ENCODE measurements around the gene NPSR1.
"Not testable (repeated sequence)": the region's sequence is repeated elsewhere in the genome, so short reads cannot be mapped to it uniquely, and the experiment has no call there.

The NPSR1 gene

GRCh38 chr7:34758111-34758601, 100.1 kb downstream of the NPSR1 start:
- DNase-seq (ENCODE audit: low read depth): no peak

- DNase-seq (ENCODE audit: low read depth): peak; percentile 7
Measured at GRCh38 chr7:34759477-34760125, 101.6 kb downstream of the NPSR1 start.

DNA sequence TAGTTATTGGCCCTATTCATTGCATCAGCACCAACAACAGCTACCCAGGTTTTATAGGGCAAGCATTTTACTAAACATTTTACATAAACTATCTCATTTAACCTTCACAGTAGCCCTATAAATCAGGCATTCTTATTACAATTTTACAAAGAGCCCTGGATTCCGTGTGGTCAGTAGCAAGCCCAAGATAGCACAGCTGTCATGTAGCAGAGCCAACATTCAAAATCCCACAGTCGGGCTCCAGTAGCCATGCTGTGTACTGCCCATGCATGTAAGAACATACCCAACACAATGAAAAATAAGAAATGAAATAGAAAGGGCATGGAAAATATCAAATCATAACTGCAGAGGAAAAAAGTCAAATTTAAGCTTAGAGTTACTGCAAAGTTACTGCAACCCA, 102.3 kb downstream of the NPSR1 start:
- no peak for DNase-seq (ENCODE audit: low read depth)

DNA sequence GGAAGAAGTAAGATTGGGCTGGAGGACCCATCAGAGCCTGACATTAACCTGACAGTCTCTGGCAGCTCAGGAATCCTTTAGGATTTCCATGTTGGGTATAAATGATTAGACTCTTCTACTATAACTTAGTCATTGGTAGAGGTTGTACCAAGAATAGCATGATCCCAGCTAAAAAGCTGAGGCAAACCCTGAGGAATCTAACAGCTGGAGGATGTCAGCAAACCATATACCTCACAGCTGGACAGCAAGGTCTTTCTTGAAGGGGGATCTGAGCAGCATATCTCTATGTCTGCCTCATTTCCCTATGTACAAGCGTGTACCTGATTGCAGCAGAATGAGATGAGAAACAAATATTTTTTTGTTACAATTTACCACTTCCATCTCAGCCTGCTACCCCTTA, 103.2 kb downstream of the NPSR1 start:
- no peak for DNase-seq (ENCODE audit: low read depth)

DNA sequence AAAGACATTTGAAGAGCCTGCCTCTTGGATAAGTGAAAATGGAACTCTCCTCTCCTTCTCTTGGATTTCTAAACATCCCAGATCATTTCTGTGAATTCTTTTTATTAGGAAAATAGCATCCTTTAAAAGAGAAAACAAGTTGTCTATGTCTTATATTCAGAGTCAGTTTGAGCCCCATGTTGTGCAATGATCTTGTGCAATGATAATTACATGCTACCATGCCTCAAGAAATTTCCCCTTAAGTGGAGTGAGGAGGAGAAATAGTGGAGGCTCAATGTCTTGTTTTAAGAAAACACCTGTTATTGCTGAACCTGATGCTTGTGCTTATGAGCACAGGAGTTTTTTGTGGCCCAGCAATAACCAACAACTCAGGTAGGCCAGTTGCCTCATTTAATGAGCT, 103.6 kb downstream of the NPSR1 start:
- no peak for DNase-seq (ENCODE audit: low read depth)

GRCh38 chr7:34762764-34763163, 104.7 kb downstream of the NPSR1 start:
- DNase-seq (ENCODE audit: low read depth): no peak

- DNase-seq (ENCODE audit: low read depth): no peak
Measured at GRCh38 chr7:34772296-34772938, 114.4 kb downstream of the NPSR1 start.

- no peak for DNase-seq (ENCODE audit: low read depth)
Measured at GRCh38 chr7:34776748-34777358, 118.8 kb downstream of the NPSR1 start.

DNA sequence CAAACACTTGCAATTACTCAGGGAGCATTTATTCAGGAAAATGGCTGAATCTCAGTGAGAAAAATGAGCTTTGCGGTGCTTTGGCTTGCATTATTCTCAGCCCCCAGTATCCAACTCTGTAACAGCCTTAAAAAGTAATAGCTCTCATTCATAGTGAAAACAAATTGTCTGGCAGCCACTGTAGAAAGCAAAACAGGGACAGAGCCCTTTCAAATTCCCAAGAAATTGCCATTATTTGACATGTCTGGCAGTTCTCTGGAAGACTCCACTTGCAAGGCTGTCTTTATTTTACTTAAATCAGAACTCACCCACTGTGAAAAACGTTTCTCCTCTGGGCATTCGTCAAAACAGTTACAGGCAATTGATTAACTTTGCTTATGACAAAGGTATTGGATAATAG, 122.5 kb downstream of the NPSR1 start:
- DNase-seq (ENCODE audit: low read depth): no peak

- no peak for DNase-seq (ENCODE audit: low read depth)
Measured at GRCh38 chr7:34787586-34787985, 129.6 kb downstream of the NPSR1 start.

DNA sequence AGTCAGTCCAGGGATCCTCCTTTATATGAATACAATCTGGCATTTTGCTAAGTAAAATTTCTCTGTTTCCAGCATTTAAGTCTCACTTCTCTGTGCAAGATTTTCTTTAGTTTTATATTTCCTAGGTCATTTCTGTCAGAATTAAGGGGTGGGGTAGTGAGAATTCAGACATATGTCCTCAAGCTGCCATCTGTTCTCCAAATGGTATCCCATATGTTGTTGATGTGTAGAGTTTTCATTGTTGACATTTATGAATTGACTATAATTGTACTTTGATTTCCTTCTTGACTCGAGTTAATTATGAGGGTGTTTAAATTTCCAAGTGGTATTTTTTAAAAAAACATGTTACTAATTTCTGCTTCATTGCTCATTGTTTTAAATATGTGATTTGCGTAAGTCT, 148.8 kb downstream of the NPSR1 start:
- no peak for DNase-seq (ENCODE audit: low read depth)

- DNase-seq (ENCODE audit: low read depth): no peak
Measured at GRCh38 chr7:34807548-34808340, 149.7 kb downstream of the NPSR1 start.

DNA sequence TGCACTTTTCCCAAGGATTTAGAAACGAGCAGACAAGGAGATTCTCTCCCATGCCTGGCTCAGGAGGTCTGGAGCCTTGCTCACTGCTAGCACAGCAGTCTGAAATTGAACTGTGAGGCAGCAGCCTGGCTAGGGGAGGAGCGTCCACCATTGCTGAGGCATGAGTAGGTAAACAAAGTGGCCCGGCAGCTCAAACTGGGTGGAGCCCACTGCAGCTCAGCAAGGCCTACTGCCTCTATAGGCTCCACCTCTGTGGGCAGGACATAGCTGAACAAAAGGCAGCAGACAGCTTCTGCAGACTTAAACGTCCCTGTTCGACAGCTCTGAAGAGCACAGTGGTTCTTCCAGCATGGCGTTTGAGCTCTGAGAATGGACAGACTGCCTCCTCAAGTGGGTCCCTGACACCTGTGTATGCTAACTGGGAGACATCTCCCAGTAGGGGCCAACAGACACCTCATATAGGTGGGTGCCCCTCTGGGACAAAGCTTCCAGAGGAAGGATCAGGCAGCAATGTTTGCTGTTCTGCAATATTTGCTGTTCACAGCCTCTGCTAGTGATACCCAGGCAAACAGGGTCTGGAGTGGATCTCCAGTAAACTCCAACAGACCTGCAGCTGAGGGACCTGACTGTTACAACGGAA, 156.3 kb downstream of the NPSR1 start:
- DNase-seq (ENCODE audit: low read depth): not testable (repeated sequence)

GRCh38 chr7:34821932-34822558, 164.0 kb downstream of the NPSR1 start:
- DNase-seq (ENCODE audit: low read depth): no peak

DNA sequence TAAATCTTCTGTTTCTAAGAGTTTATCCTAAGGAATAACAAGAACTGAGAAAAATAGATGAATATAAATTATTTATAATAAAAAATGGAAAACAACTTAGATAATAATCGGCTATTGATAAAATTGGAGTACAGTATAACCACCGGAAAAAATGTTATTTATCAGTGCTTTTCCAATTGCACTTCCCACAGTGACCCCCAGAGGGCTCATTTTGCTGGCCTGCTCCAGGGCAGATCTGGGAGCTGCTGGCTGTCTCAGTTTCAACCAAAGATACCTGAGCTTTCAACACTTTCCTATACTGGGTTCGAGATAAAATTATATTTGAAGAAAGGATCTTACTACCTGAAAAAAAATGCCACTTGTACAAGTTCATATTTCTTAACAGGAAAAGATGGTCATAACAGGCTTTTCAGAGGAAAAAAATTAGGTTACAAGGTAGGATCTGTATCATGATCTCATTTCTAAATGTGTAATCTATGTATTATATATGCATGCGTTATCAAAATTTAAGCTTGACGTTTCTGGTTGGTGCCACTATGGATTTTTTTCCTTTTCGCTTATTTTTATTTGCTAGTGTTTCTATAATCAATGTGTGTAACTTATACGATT, 165.7 kb downstream of the NPSR1 start:
- peak; percentile 12 for DNase-seq (ENCODE audit: low read depth)

- DNase-seq (ENCODE audit: low read depth): no peak
Measured at GRCh38 chr7:34825221-34825620, 167.2 kb downstream of the NPSR1 start.

DNA sequence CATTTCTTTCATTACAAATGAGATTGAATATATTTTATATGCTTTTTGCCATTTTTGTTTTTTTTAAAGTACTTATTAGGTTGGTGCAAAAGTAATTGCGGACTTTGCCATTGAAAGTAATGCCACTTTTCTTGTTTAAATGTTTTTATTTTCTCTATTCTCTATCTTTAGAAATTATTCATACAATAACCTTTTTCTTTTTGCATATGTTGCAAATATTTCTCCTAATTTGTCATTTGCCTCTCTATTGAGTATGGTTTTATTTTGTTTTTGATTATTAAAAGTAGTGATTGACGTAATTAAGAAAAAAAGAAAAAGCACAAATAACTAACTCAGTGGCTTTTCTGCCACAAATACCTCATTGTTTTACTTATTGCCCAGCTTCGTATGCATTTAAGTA, 172.4 kb downstream of the NPSR1 start:
- DNase-seq (ENCODE audit: low read depth): no peak

GRCh38 chr7:34831436-34831835, 173.4 kb downstream of the NPSR1 start:
- DNase-seq (ENCODE audit: low read depth): no peak

- DNase-seq (ENCODE audit: low read depth): no peak
Measured at GRCh38 chr7:34832020-34832419, 174.0 kb downstream of the NPSR1 start.

GRCh38 chr7:34835901-34836600, 178.0 kb downstream of the NPSR1 start:
- DNase-seq (ENCODE audit: low read depth): no peak

- DNase-seq (ENCODE audit: low read depth): no peak
Measured at GRCh38 chr7:34837316-34837715, 179.3 kb downstream of the NPSR1 start.
